HG02981 (cell line): ENCODE measurements around the gene TKTL1.
A peak's percentile ranks its signal among the peaks of the same experiment; 100 is the strongest.
"Not testable (repeated sequence)": the region's sequence is repeated elsewhere in the genome, so short reads cannot be mapped to it uniquely, and the experiment has no call there.

Source experiments
- ATAC-seq: cut with Tn5 transposase; IDR thresholded peaks from one replicate; pipeline ENCODE4 v1.9.1; 2021; ENCODE audit warnings: mild to moderate bottlenecking, moderate library complexity; ENCODE audit not compliant: unreplicated experiment

TKTL1 gene

DNA sequence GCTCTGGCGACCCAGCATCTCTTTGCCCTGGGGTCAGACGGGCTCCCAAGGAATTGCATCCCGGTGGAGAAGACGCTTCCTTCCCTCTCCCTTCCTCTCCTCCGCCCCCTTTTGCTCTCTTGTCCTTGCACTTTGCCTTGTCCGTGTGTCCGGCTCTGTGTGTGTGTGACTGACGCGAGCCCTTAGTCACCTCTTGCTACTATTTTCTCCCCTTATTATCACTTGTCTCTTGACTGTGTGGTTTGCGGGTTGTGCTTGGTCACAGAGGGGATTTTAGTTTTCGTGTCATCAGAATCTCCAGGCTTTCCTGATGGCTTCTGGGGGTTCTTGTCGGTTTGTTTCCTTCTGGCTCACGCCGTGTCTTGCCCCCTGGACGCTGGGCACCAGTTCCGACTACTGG lies 47.5 kb downstream of the TKTL1 start:
- not testable (repeated sequence) for ATAC-seq

DNA sequence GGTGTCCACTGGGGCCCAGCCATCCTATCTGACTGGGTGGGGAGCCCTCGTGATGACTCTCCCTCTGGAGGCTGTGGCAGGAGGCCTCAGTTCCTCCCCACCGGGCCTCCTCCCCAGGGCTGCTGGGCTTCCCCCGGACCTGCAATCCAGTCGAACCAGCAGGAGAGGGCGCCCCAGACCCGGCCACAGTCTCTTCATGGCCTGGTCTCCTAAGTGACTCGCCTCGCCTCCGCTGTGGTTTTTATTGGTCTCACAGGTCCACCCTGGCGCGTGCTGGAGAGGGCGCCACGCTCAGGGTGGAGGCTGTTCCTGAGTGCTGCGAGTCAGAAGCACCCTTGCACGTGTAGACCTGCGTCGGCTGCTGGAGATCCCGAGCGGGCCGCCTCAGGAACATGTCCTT lies 48.0 kb downstream of the TKTL1 start:
- ATAC-seq, result peak; percentile 27

DNA sequence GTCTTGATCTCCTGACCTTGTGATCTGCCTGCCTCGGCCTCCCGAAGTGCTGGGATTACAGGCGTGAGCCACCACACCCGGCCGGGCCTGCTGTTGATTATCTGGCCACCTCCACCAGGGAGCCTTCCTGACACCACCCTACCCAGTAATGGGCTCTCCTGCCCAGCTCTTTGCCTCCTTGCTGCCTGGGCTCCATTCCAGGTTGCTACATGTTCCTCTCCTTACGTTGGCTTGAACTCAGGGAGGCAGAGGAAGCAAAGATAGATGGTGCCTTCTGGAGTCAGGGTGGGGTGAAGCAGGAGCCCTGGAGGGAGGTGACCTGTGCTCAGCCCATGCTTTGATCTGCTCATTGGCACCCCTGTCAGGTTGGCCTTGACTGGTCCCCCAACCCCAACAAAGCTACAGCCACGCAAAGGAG lies 52.5 kb downstream of the TKTL1 start:
- no peak for ATAC-seq

DNA sequence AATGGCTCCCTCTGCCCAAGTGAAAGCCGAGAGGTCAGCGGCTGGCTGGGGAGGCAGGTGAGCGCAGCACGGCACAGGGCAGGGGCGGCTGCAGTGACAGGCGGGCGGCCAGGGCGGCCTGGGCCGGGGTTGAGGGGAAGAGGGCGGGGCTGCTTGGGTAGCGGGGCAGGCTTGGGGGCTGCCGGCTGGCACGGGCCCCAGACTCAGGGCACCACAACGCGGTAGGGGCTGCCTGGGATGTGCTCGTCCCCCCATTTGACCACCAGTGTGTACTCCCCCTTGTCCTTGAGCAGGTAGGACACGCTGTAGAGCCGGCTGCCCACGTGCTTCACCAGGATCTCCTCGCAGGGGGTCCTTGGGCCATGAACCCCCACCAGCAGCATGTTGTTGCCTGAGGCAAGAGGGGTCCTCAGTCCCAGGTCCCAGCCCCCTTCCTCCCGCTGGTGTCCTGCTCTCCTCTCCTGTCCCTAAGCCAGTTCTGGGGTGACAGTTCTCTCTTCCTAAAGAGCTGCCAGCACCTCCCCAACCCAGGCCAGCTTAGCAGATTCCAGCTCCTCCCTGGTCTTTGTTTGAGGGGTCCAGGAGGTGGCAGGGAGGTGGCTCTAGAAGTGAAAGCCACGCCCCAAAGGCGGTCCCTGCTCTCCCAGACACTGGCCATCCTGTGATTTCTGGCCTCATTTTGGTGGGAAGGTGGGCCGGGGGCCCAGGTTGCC lies 53.2 kb downstream of the TKTL1 start:
- ATAC-seq, result no peak

DNA sequence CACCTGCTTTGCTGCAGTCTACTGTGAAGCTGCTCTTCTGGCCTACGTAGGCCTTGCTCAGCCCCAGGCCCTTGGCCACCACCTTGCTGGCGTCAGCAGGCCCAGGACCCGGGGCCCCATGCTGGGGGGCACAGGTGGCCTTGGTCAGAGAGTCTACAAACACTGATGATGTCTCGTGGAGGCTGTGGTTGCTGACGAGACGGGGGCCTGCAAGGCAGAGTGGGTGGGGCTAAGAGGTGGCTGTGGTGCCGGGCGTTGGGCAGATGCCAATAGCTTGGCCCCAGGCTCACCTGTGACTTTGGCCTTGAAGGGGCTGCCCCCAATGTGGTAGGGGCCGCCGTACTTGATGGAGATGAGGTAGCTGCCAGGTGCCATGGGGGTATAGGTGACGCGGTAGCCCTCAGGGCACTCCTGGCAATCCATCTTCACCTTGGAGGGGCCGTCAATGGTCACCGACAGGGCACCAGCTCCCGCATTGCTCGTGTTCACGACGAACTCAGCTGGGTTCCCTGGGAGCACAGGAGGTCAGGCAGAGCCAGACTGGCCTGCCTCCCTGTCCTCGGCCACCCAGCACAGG lies 53.9 kb downstream of the TKTL1 start:
- no peak for ATAC-seq

DNA sequence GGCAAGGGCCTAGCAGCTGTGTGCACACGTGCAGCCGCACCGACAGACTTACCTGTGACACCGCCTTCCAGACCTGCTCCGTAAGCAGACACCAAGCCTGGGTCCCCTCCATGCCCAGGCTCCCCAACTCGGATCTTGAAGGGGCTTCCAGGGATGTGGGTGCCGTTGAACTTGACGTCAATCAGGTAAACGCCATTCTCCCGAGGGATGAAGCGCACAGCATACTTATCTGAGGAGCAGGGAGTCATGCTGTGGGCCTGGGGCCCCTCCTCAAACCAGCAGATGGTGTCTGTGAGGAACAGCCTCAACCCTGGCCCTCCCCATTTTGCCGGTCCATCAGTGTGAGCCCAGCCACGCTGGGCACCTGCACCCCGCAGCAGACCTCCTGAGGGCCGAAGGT lies 54.4 kb downstream of the TKTL1 start:
- ATAC-seq, result no peak

DNA sequence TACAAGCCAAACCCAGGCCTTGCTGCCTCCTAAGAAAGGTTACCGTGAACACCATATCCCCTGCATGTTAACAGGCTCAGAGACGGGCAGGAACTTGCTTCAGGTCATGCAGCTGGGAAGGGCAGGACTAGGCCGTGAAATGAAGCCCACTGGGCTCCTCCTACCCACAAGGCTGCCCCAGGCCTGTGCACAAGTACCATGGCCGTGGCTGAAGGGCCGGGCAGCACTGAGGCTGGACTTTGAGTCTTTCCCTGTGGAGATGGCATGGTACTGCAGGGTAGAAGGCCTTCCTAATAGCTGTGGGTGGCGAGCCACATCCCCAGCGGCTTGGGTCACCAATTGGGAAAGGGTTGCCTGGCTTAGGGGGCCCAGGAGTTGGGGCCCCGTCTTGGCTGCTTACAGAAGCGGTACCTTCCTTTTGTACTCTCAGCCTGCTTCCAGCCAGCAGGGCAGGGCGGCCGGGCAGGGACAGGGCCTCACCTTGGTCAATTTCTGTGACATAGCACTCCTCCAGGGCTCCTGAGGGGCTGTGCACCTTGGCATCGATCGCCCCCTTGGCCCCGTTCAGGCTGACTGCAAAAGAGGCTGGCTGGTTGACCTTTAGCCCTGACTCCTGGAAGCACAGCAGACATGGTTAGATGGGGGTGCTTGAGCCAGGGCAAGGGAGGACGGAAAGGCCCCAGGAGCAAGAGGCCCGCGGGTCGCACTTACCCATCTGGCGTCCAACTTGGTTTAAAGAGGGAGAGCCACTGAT lies 55.0 kb downstream of the TKTL1 start:
- ATAC-seq, result no peak

DNA sequence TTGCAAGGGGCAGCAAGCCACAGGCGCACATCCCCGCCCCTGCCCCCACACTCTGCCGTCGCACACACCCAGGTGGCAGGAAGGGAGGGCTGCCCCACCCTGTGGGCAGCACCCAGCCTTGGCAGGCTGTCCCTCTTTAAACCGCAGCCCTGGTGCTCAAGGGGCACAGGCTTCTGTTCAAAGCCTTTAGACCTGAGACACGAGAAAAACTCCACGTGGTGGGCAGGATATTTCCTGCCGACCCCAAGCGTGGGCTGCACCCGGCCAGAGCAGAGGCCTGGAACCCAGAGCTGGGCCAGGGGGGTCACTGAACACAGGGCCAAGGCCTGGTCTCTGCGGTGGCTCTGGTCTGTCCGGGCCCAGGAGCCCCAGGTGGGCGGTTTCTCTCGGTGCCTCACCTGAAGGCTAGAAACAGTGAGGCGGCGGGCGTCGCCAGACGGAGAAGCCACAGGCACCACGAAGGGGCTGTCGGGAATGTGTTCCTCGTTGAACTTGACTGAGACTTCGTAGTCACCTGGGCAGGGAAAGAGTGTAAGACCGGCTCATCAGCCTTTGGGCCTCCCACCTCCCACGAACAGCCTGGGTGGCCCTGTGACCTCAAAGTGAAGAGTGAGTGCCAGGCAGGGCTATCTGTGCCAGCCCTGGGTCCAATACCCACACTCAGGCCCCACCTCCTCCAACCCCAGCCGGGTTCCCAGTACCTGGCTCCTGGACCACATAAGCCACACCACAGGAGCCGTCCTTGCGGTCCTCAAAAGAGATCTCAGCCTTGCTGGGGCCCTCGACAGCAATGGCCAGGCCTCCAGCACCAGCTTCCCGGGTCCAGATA lies 55.8 kb downstream of the TKTL1 start:
- no peak for ATAC-seq

DNA sequence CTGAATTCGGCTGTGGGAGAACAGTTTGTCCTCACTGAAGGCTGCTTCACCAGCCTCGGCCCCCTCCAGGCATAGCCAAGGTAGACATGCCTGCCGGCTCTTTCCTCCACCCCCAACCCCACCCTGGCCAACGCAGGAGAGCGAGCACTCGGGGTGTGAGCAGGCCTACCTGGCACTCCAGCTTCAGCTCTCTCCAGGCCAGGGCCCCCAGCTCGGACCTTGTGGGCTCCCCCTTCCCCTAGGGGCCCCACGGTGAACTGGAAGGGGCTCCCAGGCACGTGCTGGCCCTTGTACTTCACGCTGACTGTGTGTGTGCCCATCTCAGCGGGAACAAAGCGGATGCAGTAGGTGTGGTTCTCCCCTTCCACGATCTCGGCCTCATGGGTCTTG lies 56.4 kb downstream of the TKTL1 start:
- no peak for ATAC-seq

DNA sequence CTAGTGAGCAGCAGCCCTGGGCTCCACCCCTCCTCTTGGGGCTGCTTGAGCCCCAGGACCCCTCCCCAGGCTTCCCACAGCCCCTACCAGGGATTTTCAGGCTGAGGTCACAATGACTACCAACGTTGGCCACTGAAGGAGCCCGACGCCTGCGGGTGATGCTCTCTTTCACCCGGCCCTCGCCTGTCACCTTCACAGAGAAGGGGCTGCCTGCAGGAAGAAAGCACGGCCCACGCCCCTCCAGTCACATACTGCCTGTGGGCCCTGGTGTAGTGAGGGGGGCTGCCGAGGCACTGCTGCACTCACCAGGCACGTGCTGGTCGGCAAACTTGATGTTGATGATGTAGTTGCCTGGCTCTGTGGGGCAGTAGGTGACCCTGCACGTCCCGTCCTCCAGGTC lies 56.9 kb downstream of the TKTL1 start:
- no peak for ATAC-seq

DNA sequence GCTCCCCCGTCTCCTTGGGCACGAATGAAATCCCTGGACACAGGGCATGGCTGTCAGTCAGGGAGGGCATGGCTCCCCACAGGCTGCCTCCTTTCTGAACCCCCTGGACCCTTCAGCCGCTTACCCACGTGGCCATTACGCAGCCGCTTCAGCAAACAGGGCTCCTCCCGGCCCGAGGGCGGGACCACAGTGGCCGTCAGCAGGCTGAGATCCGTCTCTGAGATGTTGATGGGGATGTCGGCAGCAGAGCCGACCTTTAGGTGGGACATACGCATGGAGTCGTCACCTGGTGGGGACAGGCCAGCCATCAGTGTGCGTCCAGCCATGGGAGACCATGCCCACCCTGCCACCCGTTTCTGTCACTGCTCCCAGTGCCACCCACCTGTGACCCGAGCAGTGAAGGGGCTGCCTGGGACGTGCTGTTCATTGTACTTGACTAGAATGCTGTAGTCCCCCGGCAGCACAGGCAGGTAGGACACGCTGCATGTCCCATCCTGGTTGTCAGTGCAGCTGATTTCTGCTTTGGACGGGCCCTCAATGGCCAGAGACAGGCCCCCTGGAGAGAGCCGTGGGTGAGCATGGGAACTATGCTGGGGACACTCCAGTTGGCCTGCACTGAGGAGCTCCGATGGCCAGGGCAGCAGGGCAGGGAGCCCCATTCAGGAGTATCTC lies 57.7 kb downstream of the TKTL1 start:
- ATAC-seq, result no peak

DNA sequence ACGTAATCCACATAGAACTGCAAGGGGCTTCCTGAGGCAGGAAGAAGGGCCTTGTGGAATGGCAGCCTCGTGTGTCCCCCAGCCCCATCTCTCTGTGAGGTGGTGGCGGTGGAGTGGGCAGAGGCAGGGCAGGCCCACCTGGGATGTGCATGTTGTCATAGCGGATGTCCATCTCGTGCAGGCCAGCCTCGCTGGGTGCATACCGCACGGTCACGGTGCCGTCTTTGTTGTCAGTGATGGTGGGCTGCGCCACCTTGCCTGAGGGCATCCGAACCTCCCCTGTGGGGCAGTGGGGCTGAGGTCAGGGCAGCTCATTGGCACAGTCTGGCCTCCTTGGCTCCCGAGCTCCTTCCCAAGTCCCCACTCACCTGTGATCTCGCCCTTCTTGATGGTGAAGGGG lies 58.4 kb downstream of the TKTL1 start:
- no peak for ATAC-seq

DNA sequence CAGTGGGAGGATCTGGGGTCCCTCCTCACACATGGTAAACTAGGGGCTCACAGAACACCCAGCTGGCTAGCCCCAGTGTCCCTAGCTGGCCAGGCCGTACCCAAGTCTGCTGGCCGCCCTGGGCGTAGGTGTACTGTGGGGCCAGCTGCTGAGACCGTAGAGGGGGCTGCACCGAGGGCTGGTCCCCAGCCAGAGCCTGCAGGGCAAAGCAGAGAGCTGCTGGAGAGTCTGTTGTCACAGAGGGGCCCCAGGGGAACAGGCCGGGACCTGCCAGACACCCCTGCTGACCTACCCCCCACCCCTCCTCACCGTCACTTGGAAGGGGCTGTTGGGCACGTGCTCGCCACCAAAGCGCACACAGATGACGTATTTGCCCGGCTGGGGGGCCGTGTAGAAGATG lies 58.9 kb downstream of the TKTL1 start:
- no peak for ATAC-seq

DNA sequence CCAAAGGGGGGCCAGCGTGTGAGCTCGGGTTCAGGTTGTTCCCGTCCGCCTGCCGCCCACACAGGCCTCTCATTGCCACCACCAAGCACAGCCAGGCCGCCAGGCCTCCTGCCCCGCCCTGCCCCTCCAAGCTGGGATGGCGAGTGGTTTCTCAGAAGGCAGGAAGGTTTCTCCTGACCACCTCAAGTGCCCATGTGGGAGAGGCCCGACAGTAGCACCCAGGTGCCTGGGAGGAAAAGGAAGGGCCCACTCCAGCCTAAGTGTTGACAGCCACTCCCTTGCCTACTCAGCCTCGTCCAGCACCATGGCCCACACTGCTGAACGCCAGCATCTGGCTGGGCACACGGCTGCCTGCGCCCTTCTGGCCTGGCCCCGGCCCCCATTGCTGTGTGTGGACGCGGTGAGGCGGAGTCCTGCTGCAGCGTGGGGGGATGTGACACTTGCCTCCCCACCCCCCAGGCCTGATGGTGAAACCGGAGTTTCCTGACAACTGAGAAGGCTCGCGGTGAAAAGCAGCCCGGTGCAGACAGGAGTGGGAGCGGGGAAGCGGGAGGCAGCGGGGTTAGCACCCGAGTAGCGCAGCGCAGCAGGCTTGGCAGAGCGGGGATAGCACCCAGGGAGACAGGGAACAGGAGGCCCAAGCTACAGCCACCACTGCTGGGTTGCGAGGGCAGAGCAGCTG lies 59.6 kb downstream of the TKTL1 start:
- no peak for ATAC-seq

DNA sequence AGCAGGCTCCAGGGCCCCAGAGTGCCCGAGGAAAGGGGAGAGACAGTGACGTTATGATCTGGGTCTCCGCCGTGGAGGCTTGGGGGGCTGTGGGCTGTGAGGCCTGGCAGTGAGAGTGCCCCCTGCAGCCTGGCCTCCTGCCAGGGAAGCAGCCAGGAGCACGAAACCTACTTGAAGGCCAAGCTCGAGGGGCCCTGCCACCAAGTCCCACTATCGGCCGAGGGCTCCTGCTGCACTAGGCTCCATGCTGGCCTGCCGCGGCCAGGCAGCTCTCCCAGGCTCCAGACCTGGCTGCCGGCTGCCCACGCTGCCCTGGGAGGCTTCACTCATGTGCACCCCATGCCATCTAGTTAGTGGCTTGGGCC lies 60.2 kb downstream of the TKTL1 start:
- ATAC-seq, result no peak

DNA sequence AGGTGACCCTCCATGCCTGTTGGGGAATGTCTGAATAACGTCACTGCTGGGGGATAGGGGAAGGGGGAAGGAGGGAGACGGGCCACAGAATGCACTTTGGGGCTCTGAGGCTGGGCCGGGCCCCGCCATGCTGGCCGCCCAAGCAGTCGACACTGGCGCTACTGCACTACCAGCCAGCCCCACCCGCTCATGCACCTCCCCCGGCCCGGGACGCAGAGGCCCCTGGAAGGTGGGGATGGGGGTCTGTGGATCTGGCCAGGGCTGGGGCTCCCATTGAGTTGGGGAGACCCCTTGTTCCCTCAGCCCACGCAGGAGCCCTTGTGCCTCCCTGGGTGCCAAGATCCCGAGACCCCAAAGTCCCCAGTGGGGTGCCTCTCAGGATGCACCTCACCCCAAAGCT lies 61.0 kb downstream of the TKTL1 start:
- ATAC-seq, result no peak

DNA sequence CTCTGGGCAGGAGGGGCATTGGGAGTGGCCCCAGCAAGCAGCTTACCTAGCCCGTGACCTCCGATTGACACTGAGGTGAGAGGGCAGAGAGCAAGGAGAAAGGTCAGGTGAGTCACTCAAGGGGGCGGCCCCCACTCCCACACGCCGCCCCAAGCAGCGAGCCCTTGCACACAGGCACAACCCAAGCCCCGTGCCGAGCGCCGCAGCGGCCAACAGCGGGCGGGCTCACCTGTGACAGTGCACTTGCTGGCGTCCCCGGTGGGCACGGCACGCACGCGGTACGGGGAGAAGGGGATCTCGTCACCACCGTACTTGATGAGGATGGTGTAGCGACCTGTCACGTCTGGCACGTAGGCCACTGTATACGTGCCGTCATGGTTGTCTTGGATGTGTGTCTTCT lies 61.6 kb downstream of the TKTL1 start:
- no peak for ATAC-seq

DNA sequence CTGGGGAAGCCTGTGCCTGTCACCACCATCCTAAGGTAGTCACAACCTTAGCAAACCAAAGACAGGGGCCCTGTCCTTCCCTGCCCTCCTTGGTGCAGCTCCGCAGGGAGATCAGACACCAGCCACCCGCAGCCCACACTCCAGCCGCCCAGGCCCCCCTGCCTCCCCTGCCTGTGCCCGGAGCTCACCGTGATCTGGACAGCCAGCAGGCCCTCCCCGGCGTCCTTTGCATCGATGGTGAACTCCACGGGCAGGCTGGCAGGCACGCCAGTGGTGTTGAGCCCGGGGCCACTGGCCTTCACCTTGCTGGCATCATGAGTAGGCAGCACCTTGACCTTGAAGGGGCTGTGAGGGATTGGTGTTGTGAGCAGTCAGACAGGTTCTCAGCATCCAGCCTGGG lies 62.4 kb downstream of the TKTL1 start:
- ATAC-seq, result no peak

DNA sequence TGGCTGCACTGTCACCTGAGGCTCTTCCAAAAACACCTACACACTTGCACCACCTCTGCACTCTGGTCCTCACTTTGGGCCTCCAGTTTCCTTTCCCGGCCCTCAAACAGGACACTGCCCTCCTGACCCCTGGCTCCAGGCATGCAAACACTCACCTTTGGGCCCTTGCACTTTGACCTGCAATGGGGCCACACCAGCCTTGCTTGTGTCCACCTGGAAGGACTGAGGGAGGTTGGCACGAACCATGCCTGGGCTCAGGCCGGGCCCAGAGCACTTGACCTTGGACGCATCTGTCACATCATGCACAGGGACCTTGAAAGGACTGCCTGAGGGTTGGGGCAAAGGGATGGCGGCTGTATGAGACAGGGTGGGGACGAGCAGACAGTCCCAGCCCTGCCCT lies 63.2 kb downstream of the TKTL1 start:
- no peak for ATAC-seq

DNA sequence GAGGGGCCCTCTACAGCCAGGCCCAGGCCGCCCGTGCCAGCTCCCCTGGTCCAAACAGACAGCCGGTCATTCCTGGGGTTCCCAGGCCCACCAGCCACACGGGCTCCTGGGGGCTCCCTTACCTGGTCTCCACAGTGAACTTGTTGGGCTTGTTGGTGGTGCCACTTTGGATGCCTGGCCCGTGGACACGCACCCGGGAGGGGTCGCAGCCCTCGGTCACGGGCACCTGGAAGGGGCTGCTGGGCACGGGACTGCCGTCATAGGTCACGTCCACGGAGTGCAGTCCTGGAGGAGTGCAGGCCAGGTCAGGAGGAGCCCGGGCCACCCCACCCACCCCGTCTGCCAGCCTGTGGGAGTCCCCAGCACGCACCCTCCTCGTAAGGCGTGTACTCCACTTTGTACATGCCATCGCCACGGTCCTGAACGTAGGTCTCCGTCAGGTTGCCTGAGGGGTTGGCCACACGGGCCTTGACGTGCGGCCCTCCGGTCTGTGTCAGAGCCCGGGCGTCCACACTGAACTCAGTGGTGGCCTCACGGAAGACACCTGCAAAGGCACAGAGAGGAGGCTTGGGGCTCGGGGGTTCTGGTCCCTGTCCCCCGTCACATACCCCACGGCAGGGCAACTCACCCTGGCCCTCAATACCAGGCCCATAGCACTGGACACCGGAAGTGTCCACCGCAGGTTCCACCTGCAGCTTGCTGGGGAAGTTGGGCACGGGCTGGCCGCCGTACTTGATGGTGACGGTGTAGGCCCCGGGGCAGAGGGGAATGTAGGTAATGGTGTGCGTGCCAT lies 64.0 kb downstream of the TKTL1 start:
- ATAC-seq, result no peak
